ENCODE measurements around the gene SLC9B2. TPM values are rescaled to one million over a fixed set of nuclear protein-coding genes. Genes with fewer than 3 reads are reported as not detected.

Gene SLC9B2
- total RNA-seq, 2 experiments from 2014 or later, result 35.6 to 40.2 TPM

DNA sequence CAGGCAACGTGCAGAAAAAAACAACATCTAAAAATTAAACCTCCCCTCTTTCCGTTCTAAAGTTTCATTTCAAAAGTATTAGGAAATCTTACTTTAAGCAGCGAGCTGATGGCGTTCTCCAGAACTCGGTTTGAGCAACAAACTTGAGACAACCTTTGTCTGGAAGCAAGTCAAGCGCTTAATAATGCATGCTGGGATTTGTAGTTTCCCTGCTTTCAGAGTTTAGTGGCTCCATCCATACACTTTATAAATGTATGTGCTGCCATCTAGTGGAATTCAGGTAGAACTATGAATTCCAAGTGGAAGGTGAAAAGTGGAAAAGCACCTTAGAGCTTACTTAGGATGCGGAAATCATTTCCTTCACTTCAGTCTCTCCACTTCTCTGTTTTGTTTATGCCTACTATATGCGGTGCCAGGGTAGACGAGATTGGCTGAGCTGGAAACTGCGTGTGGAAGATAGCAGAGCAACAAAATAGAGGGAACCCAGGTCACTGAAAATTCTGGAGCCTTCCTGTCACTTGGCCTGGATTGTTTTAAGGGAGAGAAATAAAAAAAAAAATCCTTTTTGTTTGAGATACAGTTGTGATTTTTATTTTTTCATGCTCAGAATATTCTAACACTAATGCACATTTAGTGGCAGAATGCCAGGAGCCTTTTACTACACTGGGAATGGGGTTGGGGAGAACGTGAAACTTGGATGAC is 23.3 kb upstream of the SLC9B2 start, which contains the start of gene BDH2:
Gene BDH2, minus strand, starts transcription at position 144 of the 702 bp plus-strand sequence. CDS start 3,580 bp downstream, outside the sequence.
- H3K4me1 Mint-ChIP-seq (ENCODE audit: low read depth), result peaks cover 23% of the 10 kb centered on the region
- no peaks in the 10 kb centered on the region for H3K9me3 Mint-ChIP-seq
- peak within 1 kb of the TSS; percentile 90 for H3K4me3 Mint-ChIP-seq
- ChIA-PET POLR2A (interaction anchor here (0.6 to 2.6 kb wide), 4 partner anchors 19 to 339 kb away, joined by 3 to 6 read pairs (median 3); partner anchors contain the start of genes MANBA and SLC9B2), CTCF (interaction anchor here (0.6 to 4.6 kb wide), 31 partner anchors 8 to 675 kb away, joined by 3 to 25 read pairs (median 4); partner anchors contain the start of genes SLC9B1 and SLC9B2)
- peak; percentile 97 for ATAC-seq
- intact Hi-C loops (cut with micrococcal nuclease), result loop anchor here (5.0 to 10.0 kb wide), 2 partner anchors 478 to 665 kb away; no protein-coding TSS in a partner anchor
- H3K27ac Mint-ChIP-seq, result peak within 1 kb of the TSS; percentile 90
- no peaks in the 10 kb centered on the region for H3K36me3 Mint-ChIP-seq (ENCODE audit: low read depth)
- peak; percentile 77 for TF ChIP-seq CTCF (IDR thresholded peaks at IDR 0.05)
- DNase-seq, result peak; percentile 49
- no peaks in the 10 kb centered on the region for H3K27me3 Mint-ChIP-seq

GRCh38 chr4:103098756-103099440 is 22.3 kb upstream of the SLC9B2 start:
- Mint-ChIP-seq H3K4me1 (ENCODE audit: low read depth) (peaks cover 23% of the 10 kb centered on the region), H3K27ac (peak overlapping the region; percentile 90), H3K27me3 (no peaks in the 10 kb centered on the region), H3K4me3 (peak overlapping the region; percentile 90), H3K9me3 (no peaks in the 10 kb centered on the region), H3K36me3 (ENCODE audit: low read depth) (no peaks in the 10 kb centered on the region)
- DNase-seq, result no peak
- ATAC-seq, result no peak
- TF ChIP-seq CTCF (IDR thresholded peaks at IDR 0.05), result no peak
- intact Hi-C loops (cut with micrococcal nuclease), result loop anchor here (5.0 to 10.0 kb wide), 2 partner anchors 477 to 664 kb away; no protein-coding TSS in a partner anchor
- CTCF ChIA-PET, result interaction anchor here (0.6 to 4.6 kb wide), 19 partner anchors 7 to 662 kb away, joined by 3 to 25 read pairs (median 6); partner anchors contain the start of genes SLC9B1 and SLC9B2
- POLR2A ChIA-PET, result interaction anchor here (0.6 to 2.6 kb wide), 4 partner anchors 18 to 338 kb away, joined by 3 to 6 read pairs (median 3); partner anchors contain the start of genes MANBA and SLC9B2

GRCh38 chr4:103098341-103098740 is 21.8 kb upstream of the SLC9B2 start:
- POLR2A ChIA-PET, result interaction anchor here (1.0 to 2.6 kb wide), 2 partner anchors 18 to 80 kb away, joined by 3 to 6 read pairs; no protein-coding TSS in a partner anchor
- Mint-ChIP-seq H3K36me3 (ENCODE audit: low read depth) (no peaks in the 10 kb centered on the region), H3K4me3 (peak overlapping the region; percentile 90), H3K27ac (no peak overlapping the region), H3K27me3 (no peaks in the 10 kb centered on the region), H3K4me1 (ENCODE audit: low read depth) (peaks cover 23% of the 10 kb centered on the region), H3K9me3 (no peaks in the 10 kb centered on the region)
- intact Hi-C loops (cut with micrococcal nuclease), result loop anchor here (5.0 to 10.0 kb wide), 2 partner anchors 476 to 664 kb away; no protein-coding TSS in a partner anchor
- no peak for DNase-seq
- TF ChIP-seq CTCF (IDR thresholded peaks at IDR 0.05), result no peak
- no peak for ATAC-seq
- CTCF ChIA-PET, result interaction anchor here (2.5 to 4.6 kb wide), 4 partner anchors 9 to 79 kb away, joined by 12 to 25 read pairs (median 15); partner anchors contain the start of genes SLC9B1 and SLC9B2

GRCh38 chr4:103097112-103097511 is 20.6 kb upstream of the SLC9B2 start:
- Mint-ChIP-seq H3K9me3 (no peaks in the 10 kb centered on the region), H3K4me1 (ENCODE audit: low read depth) (peaks cover 33% of the 10 kb centered on the region), H3K36me3 (ENCODE audit: low read depth) (no peaks in the 10 kb centered on the region), H3K4me3 (no peak overlapping the region), H3K27ac (no peak overlapping the region), H3K27me3 (no peaks in the 10 kb centered on the region)
- CTCF ChIA-PET, result interaction anchor here (4.6 kb wide), 1 partner anchor 8 kb away, joined by 25 read pairs; no protein-coding TSS in a partner anchor
- no peak for DNase-seq
- POLR2A ChIA-PET, result interaction anchor here (2.6 kb wide), 1 partner anchor 16 kb away, joined by 6 read pairs; no protein-coding TSS in a partner anchor
- no peak for ATAC-seq
- intact Hi-C loops (cut with micrococcal nuclease), result loop anchor here (5.0 to 10.0 kb wide), 2 partner anchors 475 to 662 kb away; no protein-coding TSS in a partner anchor
- no peak for TF ChIP-seq CTCF (IDR thresholded peaks at IDR 0.05)

Measured in activated CD8-positive, alpha-beta T cell treated with anti-CD3 and anti-CD28 coated beads for 36 hours (primary cell).